HTR-8/SVneo (cell line): ENCODE results near the gene ERN1.

ENCODE experiments used
- DNase-seq: peaks from one replicate; pipeline ENCODE4 v3.0.0; 2011; ENCODE audit warnings: low spot score, mixed read lengths; ENCODE audit not compliant: insufficient read length
- FAIRE-seq: peaks from 2 replicates; lab custom pipeline; 2011; peaks lifted over from hg19 to GRCh38; lab: Jason Lieb, UNC

ERN1 gene

GRCh38 chr17:64067657-64068056 lies 62.3 kb downstream of the ERN1 start:
- DNase-seq (no peak), FAIRE-seq (peak; percentile 16)

DNA sequence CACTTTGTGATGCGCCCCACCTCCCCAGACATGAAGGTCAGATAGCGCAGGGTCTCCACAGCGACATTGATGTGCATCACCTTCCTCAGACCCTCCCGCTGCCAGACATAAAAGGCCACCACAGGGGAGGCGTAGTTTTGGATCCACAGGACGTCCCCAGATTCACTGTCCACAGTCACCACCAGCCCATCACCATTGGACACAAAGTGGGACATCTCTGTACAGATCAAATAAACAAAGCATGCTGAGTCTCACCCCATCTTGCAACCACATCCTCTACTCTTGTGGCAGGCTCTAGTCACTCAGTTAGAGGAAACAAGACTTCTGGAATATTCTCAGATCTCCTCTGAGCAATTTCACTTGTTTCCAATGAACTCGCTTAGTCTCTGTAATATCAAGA lies 63.2 kb downstream of the ERN1 start:
- FAIRE-seq (peak; percentile 4), DNase-seq (no peak)

- no peak for FAIRE-seq
- DNase-seq = no peak
These were observed 64.8 kb downstream of the ERN1 start for GRCh38 chr17:64065161-64065560.

GRCh38 chr17:64064331-64064730 lies 65.6 kb downstream of the ERN1 start:
- FAIRE-seq (no peak), DNase-seq (no peak)

DNA sequence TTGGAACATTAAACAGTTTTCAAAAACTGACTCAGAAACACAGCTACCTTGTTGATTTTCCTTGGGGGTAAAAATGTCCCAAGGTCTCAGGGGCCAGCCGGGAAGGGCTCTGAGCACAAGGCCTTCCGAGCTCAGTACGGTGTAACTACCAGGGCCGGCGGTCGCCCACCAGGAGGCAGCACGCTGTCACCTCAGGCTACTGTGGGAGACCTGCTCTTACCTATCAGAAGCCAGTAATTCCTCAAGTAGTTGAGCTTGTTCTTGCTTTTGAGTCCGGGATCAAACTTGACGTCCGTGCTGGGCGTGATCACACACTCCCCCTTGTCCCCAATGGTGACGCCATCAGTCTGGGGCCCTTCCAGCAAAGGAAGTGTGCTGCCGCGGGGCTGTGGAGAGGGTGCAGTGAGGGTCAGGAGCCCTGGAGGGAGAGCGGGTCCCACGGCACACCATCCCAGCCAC lies 66.1 kb downstream of the ERN1 start:
- DNase-seq (peak; percentile 53), FAIRE-seq (peak; percentile 83)

- no peak for FAIRE-seq
- no peak for DNase-seq
These were observed 66.9 kb downstream of the ERN1 start for GRCh38 chr17:64063088-64063487.

- DNase-seq (no peak), FAIRE-seq (peak; percentile 73)
These were observed 68.6 kb downstream of the ERN1 start for GRCh38 chr17:64061178-64061898.

GRCh38 chr17:64060331-64060730 lies 69.6 kb downstream of the ERN1 start:
- FAIRE-seq (no peak), DNase-seq (no peak)

GRCh38 chr17:64059756-64060155 lies 70.2 kb downstream of the ERN1 start:
- FAIRE-seq (no peak), DNase-seq (no peak)

GRCh38 chr17:64058621-64059020 lies 71.3 kb downstream of the ERN1 start:
- FAIRE-seq (no peak), DNase-seq (no peak)

GRCh38 chr17:64057701-64058263 lies 72.2 kb downstream of the ERN1 start:
- FAIRE-seq = no peak
- no peak for DNase-seq

GRCh38 chr17:64056269-64057005 lies 73.5 kb downstream of the ERN1 start:
- no peak for DNase-seq
- no peak for FAIRE-seq

GRCh38 chr17:64055183-64056142 lies 74.5 kb downstream of the ERN1 start:
- DNase-seq (no peak), FAIRE-seq (no peak)

- FAIRE-seq (no peak), DNase-seq (no peak)
These were observed 75.6 kb downstream of the ERN1 start for GRCh38 chr17:64054304-64054703.

GRCh38 chr17:64053101-64053500 lies 76.8 kb downstream of the ERN1 start:
- DNase-seq (no peak), FAIRE-seq (no peak)

DNA sequence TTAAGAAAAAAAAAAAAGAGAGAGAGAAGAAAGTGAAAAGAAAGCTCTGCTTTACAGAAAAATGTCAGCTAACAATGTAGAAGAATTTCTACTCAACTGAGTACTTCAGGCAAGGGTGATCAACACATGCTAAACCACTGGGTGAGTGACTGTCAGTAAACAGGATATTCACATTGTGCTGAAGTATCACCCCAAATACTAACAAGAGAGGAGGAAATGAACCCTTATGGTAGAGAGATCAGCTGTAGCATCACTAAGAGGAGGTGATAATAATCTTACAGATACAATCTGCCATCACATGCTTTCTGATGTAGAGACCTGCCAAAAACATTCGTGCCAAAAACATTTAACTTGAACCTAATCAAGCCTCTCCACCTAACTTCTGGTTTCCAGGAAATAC lies 78.8 kb downstream of the ERN1 start:
- DNase-seq = no peak
- no peak for FAIRE-seq

GRCh38 chr17:64048805-64049204 lies 81.1 kb downstream of the ERN1 start:
- no peak for FAIRE-seq

GRCh38 chr17:64045176-64045575 lies 84.8 kb downstream of the ERN1 start:
- FAIRE-seq = no peak
- DNase-seq = no peak

More at GRCh38 chr17:64048805-64049204, 81.1 kb downstream of the ERN1 start:
- DNase-seq = no peak

DNA sequence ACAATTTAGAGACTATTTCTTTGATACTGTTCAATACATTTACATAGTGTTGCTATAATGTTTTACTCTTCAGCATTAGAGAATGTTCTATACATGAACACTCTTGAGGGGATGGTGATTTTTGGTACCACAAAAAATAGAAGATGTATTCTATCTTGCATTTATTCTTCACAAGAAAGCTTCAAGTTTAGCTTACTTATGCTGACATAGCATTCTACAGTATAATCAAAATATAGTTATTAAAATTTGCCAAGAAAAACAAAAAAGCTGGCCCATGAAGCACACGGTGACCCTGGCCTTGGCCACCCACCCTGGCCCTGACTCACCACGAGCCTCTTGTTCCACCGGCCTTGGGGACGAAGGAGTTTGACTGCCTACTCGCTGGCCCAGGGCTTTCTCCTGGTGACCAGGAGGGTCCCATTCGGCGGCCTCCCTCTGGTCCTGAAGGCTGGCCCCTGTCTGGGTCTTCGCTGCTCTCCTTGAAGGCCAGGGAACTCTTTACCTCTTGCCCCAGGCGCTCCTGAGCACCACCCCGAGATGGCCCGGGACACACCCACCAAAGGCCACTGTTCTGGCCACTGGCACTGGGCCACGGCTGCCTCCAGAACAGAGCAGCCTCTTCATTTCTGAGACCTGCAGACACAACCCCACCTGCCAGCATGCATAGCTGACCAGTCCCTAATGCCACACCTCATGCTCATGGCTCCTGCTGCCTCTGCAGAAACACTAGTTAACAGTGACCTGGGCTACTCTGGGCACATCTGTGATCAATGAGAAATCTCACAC lies 87.1 kb downstream of the ERN1 start:
- FAIRE-seq (no peak), DNase-seq (no peak)
